K562 treated with DMSO at 1 percent for 48 hours (cell line): ENCODE measurements around the gene CETN3. TPM values are rescaled to one million over a fixed set of nuclear protein-coding genes. Genes with fewer than 3 reads are reported as not detected.

Source experiments
- total RNA-seq: library from RNA; unstranded; fragments of 300-600 nt; gene quantifications from 2 replicates; pipeline ENCODE4 v1.2.3, GENCODE V29; 2022; ENCODE audit warnings: low replicate concordance; ENCODE audit errors: extremely low read depth

The CETN3 gene
- total RNA-seq = not detected in 2 replicates

GRCh38 chr5:90409318-90410177 is at the start of gene CETN3:
Gene CETN3 (minus strand): TSS chr5:90409756. CDS start chr5:90409661, 95 bp downstream.

Other genes starting within 250 kb of the CETN3 start
- gene MBLAC2, start 65.0 kb upstream of the CETN3 start, total RNA-seq = not detected in 2 replicates
- not detected in 2 replicates for gene POLR3G, start 65.1 kb upstream of the CETN3 start, total RNA-seq
- gene LYSMD3, start 119.8 kb upstream of the CETN3 start, total RNA-seq = not detected in 2 replicates
- not detected in 2 replicates for gene ADGRV1, start 149.0 kb upstream of the CETN3 start, total RNA-seq